Endothelial cell of hepatic sinusoid (primary cell): ENCODE measurements around the gene SLC30A10.
"Not testable (repeated sequence)": the region's sequence is repeated elsewhere in the genome, so short reads cannot be mapped to it uniquely, and the experiment has no call there.

Experiments
- in situ Hi-C: cut with HindIII; loops from 2 replicates; pipeline ENCODE4 v1.10.0; 2017; ENCODE audit warnings: low sequenced_read_pairs

The SLC30A10 gene

GRCh38 chr1:219928791-219929118 is 398 bp upstream of the SLC30A10 start:
- in situ Hi-C loops, result no loop called here

GRCh38 chr1:219927298-219927955 is 930 bp downstream of the SLC30A10 start:
- in situ Hi-C loops, result no loop called here

- in situ Hi-C loops, result no loop called here
These were observed 1.9 kb downstream of the SLC30A10 start for GRCh38 chr1:219926363-219926998.

- in situ Hi-C loops, result no loop called here
These were observed 4.0 kb downstream of the SLC30A10 start for GRCh38 chr1:219924342-219924741.

GRCh38 chr1:219917851-219918466 is 10.4 kb downstream of the SLC30A10 start:
- in situ Hi-C loops, result no loop called here

GRCh38 chr1:219917281-219917680 is 11.1 kb downstream of the SLC30A10 start:
- in situ Hi-C loops, result no loop called here

GRCh38 chr1:219916257-219916656 is 12.1 kb downstream of the SLC30A10 start:
- in situ Hi-C loops, result no loop called here

GRCh38 chr1:219913005-219913770 is 15.2 kb downstream of the SLC30A10 start:
- in situ Hi-C loops, result no loop called here

GRCh38 chr1:219910716-219911115 is 17.6 kb downstream of the SLC30A10 start:
- in situ Hi-C loops, result no loop called here

- in situ Hi-C loops, result no loop called here
These were observed 18.9 kb downstream of the SLC30A10 start for GRCh38 chr1:219909476-219909875.

- in situ Hi-C loops, result no loop called here
These were observed 20.2 kb downstream of the SLC30A10 start for GRCh38 chr1:219908170-219908569.

GRCh38 chr1:219907772-219908070 is 20.6 kb downstream of the SLC30A10 start:
- in situ Hi-C loops, result no loop called here

GRCh38 chr1:219906924-219907771 is 21.2 kb downstream of the SLC30A10 start:
- in situ Hi-C loops, result no loop called here

GRCh38 chr1:219906565-219906923 is 21.8 kb downstream of the SLC30A10 start:
- in situ Hi-C loops, result not testable (repeated sequence)

GRCh38 chr1:219905524-219905923 is 22.8 kb downstream of the SLC30A10 start:
- in situ Hi-C loops, result no loop called here

- in situ Hi-C loops, result no loop called here
These were observed 23.4 kb downstream of the SLC30A10 start for GRCh38 chr1:219904934-219905333.

GRCh38 chr1:219903353-219903871 is 24.9 kb downstream of the SLC30A10 start:
- in situ Hi-C loops, result no loop called here

- in situ Hi-C loops, result no loop called here
These were observed 25.4 kb downstream of the SLC30A10 start for GRCh38 chr1:219902951-219903350.

- in situ Hi-C loops, result no loop called here
These were observed 27.5 kb downstream of the SLC30A10 start for GRCh38 chr1:219900882-219901281.

GRCh38 chr1:219900201-219900600 is 28.2 kb downstream of the SLC30A10 start:
- in situ Hi-C loops, result no loop called here

- in situ Hi-C loops, result no loop called here
These were observed 30.0 kb downstream of the SLC30A10 start for GRCh38 chr1:219898375-219898774.
